Muscle layer of colon (tissue), 2 donors: ENCODE measurements around the gene TMEM203.

Source experiments
- H3K27ac ChIP-seq: one replicate; pipeline ENCODE4 v1.7.0; 2013; ENCODE audit warnings: low read depth, mild to moderate bottlenecking, low read length, moderate library complexity
- H3K27me3 ChIP-seq, 2 donors: one replicate each; pipeline ENCODE4 v1.7.0; 2013; ENCODE audit warnings: low read length in 2 of 2, mild to moderate bottlenecking in 2 of 2; ENCODE audit not compliant: insufficient read depth in 2 of 2, control insufficient read depth in 1 of 2
- H3K36me3 ChIP-seq: one replicate; pipeline ENCODE4 v1.7.0; 2013; ENCODE audit warnings: mild to moderate bottlenecking, low read length; ENCODE audit not compliant: insufficient read depth
- H3K4me1 ChIP-seq: one replicate; pipeline ENCODE4 v1.7.0; 2013; ENCODE audit warnings: mild to moderate bottlenecking, low read length; ENCODE audit not compliant: insufficient read depth
- H3K4me3 ChIP-seq, 2 donors: one replicate each; pipeline ENCODE4 v1.7.0; 2013; ENCODE audit warnings: low read length in 2 of 2, low read depth in 1 of 2, mild to moderate bottlenecking in 1 of 2, moderate library complexity in 1 of 2
- H3K9ac ChIP-seq: one replicate; pipeline ENCODE4 v1.7.0; 2013; ENCODE audit warnings: low read length
- H3K9me3 ChIP-seq: one replicate; pipeline ENCODE4 v1.7.0; 2013; ENCODE audit warnings: mild to moderate bottlenecking, low read length
- donor health status: abdominal sarcoma.
- donor health status: Adenocarcinoma of cecum.

The TMEM203 gene

GRCh38 chr9:137176302-137177182 is 28.9 kb downstream of the TMEM203 start:
- H3K9ac ChIP-seq: no peak overlapping the region
- H3K4me1 ChIP-seq: no peaks in the 10 kb centered on the region
- H3K9me3 ChIP-seq: no peaks in the 10 kb centered on the region
- H3K27me3 ChIP-seq: peaks cover 0 to 19% of the 10 kb centered on the region in 2 donors
- H3K36me3 ChIP-seq: peaks cover 25% of the 10 kb centered on the region
- no peak overlapping the region for H3K4me3 ChIP-seq
- H3K27ac ChIP-seq: no peak overlapping the region

- Histone ChIP-seq H3K36me3 (peaks cover 17% of the 10 kb centered on the region), H3K4me3 (no peak overlapping the region), H3K4me1 (no peaks in the 10 kb centered on the region), H3K27ac (no peak overlapping the region), H3K9ac (no peak overlapping the region), H3K9me3 (no peaks in the 10 kb centered on the region), H3K27me3 (peaks cover 3 to 30% of the 10 kb centered on the region in 2 donors)
These were observed 30.0 kb downstream of the TMEM203 start for GRCh38 chr9:137175345-137175961.

DNA sequence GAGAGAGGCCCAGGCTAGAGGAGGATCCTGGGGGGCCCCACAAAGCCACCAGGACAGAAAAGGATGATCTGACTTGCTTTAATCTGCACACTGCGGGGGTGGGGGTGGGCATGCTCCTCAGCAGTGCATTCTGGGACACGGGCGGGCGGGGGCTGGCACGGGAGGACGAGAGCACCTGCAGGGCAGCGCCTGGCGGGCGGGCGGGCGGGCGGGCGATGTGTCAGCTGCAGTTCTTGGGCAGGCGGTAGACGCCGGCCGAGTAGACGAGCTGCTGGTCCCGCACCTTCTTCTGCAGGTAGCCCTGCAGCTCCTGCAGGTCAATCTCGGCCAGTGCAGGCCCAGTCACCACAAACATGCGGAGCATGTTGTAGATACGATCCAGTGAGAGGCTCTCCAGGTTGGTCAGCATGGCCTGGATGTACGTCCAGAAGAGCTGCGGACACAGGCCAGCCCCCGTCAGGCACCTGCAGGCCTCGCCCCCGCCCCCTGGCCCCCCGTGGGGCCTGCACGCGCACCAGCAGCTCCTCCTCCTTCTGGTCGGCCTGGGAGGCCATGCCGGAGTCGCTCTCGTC is 30.6 kb downstream of the TMEM203 start:
- H3K4me3 ChIP-seq: no peak overlapping the region
- H3K4me1 ChIP-seq: no peaks in the 10 kb centered on the region
- H3K9ac ChIP-seq: no peak overlapping the region
- no peak overlapping the region for H3K27ac ChIP-seq
- H3K27me3 ChIP-seq: peaks cover 6 to 36% of the 10 kb centered on the region in 2 donors
- H3K9me3 ChIP-seq: no peaks in the 10 kb centered on the region
- peaks cover 10% of the 10 kb centered on the region for H3K36me3 ChIP-seq

- Histone ChIP-seq H3K36me3 (peaks cover 3% of the 10 kb centered on the region), H3K27me3 (peaks cover 6 to 44% of the 10 kb centered on the region in 2 donors), H3K4me1 (no peaks in the 10 kb centered on the region), H3K9me3 (no peaks in the 10 kb centered on the region), H3K27ac (no peak overlapping the region), H3K4me3 (no peak overlapping the region), H3K9ac (no peak overlapping the region)
These were observed 31.4 kb downstream of the TMEM203 start for GRCh38 chr9:137173796-137174664.

DNA sequence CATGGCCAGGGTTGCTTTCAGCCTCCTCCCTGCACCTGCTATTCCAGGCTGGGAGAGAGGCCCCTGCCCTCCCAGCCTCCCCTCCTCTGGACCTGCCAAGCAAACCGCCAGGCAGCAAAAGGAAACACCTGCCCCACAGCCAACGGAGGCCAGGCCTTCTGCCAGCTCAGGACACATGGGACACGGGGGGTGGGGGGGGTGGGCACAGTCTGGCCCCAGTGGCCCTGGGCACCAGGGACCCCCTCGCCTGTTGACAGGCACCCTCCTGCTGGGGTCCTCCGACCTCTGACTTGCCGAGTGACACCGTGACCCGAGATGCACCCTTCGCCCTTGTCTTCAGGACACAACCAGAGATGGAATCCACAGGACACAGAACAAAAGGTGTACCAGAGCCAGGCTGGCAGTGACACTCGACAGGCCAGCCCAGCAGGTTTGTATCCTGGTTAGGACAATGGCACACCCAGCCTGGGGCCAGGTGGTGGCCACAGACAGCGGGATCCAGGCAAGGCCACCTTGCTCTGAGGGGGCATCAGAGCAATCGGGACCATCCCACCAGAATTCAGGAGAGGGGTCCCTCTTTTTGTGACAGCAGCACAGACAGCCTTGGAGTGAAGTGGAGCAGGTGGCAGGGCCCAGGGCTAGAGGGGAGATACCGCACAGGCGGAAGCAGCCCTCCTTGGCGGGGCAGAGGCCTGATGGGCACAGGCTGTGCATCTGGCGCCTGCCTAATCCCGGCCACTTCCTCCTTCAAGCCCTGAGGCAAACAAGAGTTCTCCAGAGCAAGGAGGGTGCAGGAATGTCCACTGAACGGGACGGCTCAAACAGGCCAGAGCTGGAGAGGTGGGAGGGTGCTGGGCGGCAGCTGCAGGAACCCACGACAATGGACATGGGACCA is 32.3 kb downstream of the TMEM203 start:
- Histone ChIP-seq H3K27me3 (peaks cover 6 to 48% of the 10 kb centered on the region in 2 donors), H3K4me1 (no peaks in the 10 kb centered on the region), H3K36me3 (no peaks in the 10 kb centered on the region), H3K27ac (no peak overlapping the region), H3K4me3 (no peak overlapping the region), H3K9ac (no peak overlapping the region), H3K9me3 (no peaks in the 10 kb centered on the region)

DNA sequence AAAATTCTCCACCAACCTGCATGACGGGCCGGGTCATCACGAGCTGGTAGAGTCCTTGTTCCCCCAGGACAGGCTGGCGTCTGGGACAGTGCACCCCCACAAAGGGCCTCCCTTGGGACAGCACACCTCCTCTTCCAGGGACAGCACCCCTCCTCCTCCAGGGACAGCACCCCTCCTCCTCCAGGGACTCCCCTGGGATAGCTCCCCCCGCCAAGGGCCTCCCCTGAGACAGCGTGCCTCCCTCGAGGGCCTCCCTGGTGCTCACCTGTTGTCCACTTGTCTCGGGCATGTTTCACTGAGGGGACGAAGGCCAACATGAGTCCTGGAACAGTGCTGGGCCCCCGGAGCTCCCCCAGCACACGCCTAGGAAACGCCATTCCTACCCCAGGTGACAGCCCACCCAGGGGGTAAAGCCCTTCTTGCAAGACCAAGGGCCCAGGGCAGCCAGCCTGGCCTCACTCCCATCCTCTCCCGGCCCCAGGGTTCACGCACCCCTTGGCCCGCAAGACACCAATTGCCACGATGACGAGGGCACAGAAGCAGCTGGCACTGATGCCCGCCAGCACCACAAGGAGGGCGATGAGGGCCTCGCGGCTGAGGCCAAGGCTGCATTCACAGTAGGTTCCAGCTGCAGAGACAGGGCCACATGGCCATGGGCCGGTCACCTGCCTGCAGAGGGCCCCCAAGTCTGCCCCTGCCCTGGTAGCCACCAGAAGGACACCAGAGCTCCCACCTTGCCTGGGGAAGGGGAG is 34.1 kb downstream of the TMEM203 start:
- Histone ChIP-seq H3K27ac (no peak overlapping the region), H3K4me3 (no peak overlapping the region), H3K36me3 (no peaks in the 10 kb centered on the region), H3K9me3 (no peaks in the 10 kb centered on the region), H3K4me1 (no peaks in the 10 kb centered on the region), H3K27me3 (peaks cover 13 to 66% of the 10 kb centered on the region in 2 donors), H3K9ac (no peak overlapping the region)

- Histone ChIP-seq H3K27ac (no peak overlapping the region), H3K36me3 (no peaks in the 10 kb centered on the region), H3K9me3 (no peaks in the 10 kb centered on the region), H3K4me3 (no peak overlapping the region), H3K4me1 (no peaks in the 10 kb centered on the region), H3K27me3 (peaks cover 14 to 73% of the 10 kb centered on the region in 2 donors), H3K9ac (no peak overlapping the region)
These were observed 34.8 kb downstream of the TMEM203 start for GRCh38 chr9:137170486-137171148.

GRCh38 chr9:137169896-137170358 is 35.5 kb downstream of the TMEM203 start, which contains the start of gene LRRC26:
TSS of gene LRRC26 (minus strand) at chr9:137170051. CDS start at chr9:137169943, 108 bp downstream.
- Histone ChIP-seq H3K36me3 (no peaks in the 10 kb centered on the region), H3K4me1 (no peaks in the 10 kb centered on the region), H3K4me3 (peak within 1 kb of the TSS in 1 of 2 donors; percentile 47), H3K9ac (no peak within 1 kb of the TSS), H3K9me3 (no peaks in the 10 kb centered on the region), H3K27me3 (peaks cover 14 to 80% of the 10 kb centered on the region in 2 donors), H3K27ac (no peak within 1 kb of the TSS)

GRCh38 chr9:137168904-137169856 is 36.3 kb downstream of the TMEM203 start:
- no peaks in the 10 kb centered on the region for H3K4me1 ChIP-seq
- peak overlapping the region in 1 of 2 donors; percentile 47 for H3K4me3 ChIP-seq
- H3K27me3 ChIP-seq: peaks cover 18 to 84% of the 10 kb centered on the region in 2 donors
- no peak overlapping the region for H3K27ac ChIP-seq
- H3K36me3 ChIP-seq: no peaks in the 10 kb centered on the region
- H3K9ac ChIP-seq: no peak overlapping the region
- H3K9me3 ChIP-seq: no peaks in the 10 kb centered on the region
